Measurements from ENCODE around the gene EEIG2.

DNA sequence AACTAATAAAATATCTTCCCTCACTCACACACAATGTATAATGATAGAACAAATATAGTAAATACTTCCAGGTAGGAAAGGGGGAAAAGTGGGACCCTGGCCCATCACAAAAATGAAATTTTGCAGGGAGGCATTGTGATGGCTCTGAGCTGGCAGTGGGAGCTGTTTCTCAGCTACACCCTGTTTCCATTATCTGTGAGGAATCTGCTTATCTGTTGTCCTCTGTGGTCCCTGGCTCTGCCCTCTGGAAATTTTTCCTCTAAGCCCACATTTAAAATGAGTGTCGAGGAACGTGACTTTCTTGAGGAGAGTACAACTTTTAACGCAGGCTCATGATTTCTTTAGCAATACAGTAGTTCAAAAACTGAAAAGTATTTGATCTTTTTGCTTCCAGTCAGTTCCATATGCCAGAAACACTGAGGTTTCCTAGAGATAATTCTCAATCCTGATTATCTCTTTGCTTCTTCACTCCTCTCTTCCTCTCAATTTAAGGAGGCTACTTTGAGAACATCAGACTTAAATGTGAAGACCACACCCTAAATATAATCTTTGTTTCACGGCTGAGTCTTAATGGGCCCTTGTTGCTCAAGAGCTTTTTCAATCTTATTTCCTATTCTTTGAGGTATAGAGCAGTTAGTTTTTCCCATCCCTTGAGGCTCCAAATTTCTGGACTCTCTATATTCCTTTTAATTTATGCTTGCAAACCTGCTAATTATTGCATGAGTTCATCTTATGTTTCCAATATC, 5.0 kb upstream of the EEIG2 start:
- TF ChIP-seq, protein P1, sequence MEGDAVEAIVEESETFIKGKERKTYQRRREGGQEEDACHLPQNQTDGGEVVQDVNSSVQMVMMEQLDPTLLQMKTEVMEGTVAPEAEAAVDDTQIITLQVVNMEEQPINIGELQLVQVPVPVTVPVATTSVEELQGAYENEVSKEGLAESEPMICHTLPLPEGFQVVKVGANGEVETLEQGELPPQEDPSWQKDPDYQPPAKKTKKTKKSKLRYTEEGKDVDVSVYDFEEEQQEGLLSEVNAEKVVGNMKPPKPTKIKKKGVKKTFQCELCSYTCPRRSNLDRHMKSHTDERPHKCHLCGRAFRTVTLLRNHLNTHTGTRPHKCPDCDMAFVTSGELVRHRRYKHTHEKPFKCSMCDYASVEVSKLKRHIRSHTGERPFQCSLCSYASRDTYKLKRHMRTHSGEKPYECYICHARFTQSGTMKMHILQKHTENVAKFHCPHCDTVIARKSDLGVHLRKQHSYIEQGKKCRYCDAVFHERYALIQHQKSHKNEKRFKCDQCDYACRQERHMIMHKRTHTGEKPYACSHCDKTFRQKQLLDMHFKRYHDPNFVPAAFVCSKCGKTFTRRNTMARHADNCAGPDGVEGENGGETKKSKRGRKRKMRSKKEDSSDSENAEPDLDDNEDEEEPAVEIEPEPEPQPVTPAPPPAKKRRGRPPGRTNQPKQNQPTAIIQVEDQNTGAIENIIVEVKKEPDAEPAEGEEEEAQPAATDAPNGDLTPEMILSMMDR (IDR thresholded peaks at IDR 0.05): no peak
- TF ChIP-seq POLR2A (IDR thresholded peaks at IDR 0.05) (no peak), EP300 (IDR thresholded peaks at IDR 0.05) (no peak)
